H1 (cell line): Measurements from ENCODE around the gene MVD. TPM values are rescaled to one million over a fixed set of nuclear protein-coding genes. Genes with fewer than 3 reads are reported as not detected.

Experiments used
- CTCF ChIA-PET: fragments of 300-600 bp; sonication (Branson Sonifier 250); formaldehyde crosslinking; loops from one replicate; lab custom pipeline; 2021; ENCODE audit not compliant: partially characterized antibody; lab: Charles Lee
- POLR2A ChIA-PET: fragments of 300-600 bp; sonication (Branson Sonifier 250); formaldehyde crosslinking; loops from one replicate; lab custom pipeline; 2021; ENCODE audit warnings: inconsistent platforms; ENCODE audit not compliant: partially characterized antibody; lab: Charles Lee
- DNase-seq, 2 experiments: peaks; one replicate each; pipeline versions ENCODE4 v3.0.0 to v3.0.0-alpha.2; 2010 to 2022; ENCODE audit warnings: low spot score in 2 of 2, low read depth in 1 of 2, mixed read lengths in 1 of 2
- FAIRE-seq: peaks from 2 replicates; lab custom pipeline; 2011; peaks lifted over from hg19 to GRCh38; lab: Jason Lieb, UNC
- H2AFZ ChIP-seq: 2 replicates; pipeline ENCODE4 v1.8.1; 2012; ENCODE audit warnings: low read length, inconsistent platforms
- H2AK5ac ChIP-seq: 2 replicates; pipeline ENCODE4 v1.6.1; 2013; ENCODE audit warnings: low read depth, low read length
- H2BK120ac ChIP-seq: replicated peaks from 2 replicates; pipeline ENCODE3; 2013; ENCODE audit warnings: low read depth, low read length, inconsistent platforms
- H2BK12ac ChIP-seq: 2 replicates; pipeline ENCODE4 v1.6.1; 2013; ENCODE audit warnings: low read depth, low read length
- H2BK15ac ChIP-seq: 2 replicates; pipeline ENCODE4 v1.6.1; 2013; ENCODE audit warnings: low read length
- H2BK20ac ChIP-seq: 2 replicates; pipeline ENCODE4 v1.6.1; 2013; ENCODE audit warnings: low read length
- H2BK5ac ChIP-seq: 2 replicates; pipeline ENCODE4 v1.6.1; 2013; ENCODE audit warnings: low read depth, low read length
- H3K14ac ChIP-seq: 2 replicates; pipeline ENCODE4 v1.6.1; 2013; ENCODE audit warnings: inconsistent platforms; ENCODE audit not compliant: insufficient read length
- H3K18ac ChIP-seq: 2 replicates; pipeline ENCODE4 v1.6.1; 2013; ENCODE audit warnings: low read length; ENCODE audit errors: extremely low read depth
- H3K23ac ChIP-seq: 2 replicates; pipeline ENCODE4 v1.6.1; 2013; ENCODE audit warnings: inconsistent platforms; ENCODE audit not compliant: insufficient read length
- H3K23me2 ChIP-seq: 2 replicates; pipeline ENCODE4 v1.6.1; 2013; ENCODE audit warnings: low read depth, low read length
- H3K27ac ChIP-seq: 2 replicates; pipeline ENCODE4 v1.6.1; 2011; ENCODE audit warnings: low read depth, low read length, inconsistent platforms
- H3K27me3 ChIP-seq, 4 experiments: replicated peaks in 1 of 4; 1 replicate in 1 of 4; 2 replicates in 3 of 4; pipeline versions ENCODE4 v1.6.1 to v1.8.1; 2011 to 2013; ENCODE audit warnings: low read length in 3 of 4, mild to moderate bottlenecking in 3 of 4, inconsistent platforms in 2 of 4, mixed read lengths in 2 of 4, moderate library complexity in 1 of 4; ENCODE audit not compliant: control insufficient read depth in 3 of 4, insufficient read depth in 3 of 4; ENCODE audit errors: extremely low read depth in 1 of 4
- H3K36me3 ChIP-seq, 4 experiments: 2 replicates each; pipeline versions ENCODE4 v1.6.1 to v1.8.1; 2011 to 2013; ENCODE audit warnings: mild to moderate bottlenecking in 4 of 4, low read length in 3 of 4, moderate library complexity in 2 of 4, control low read depth in 1 of 4, inconsistent platforms in 1 of 4; ENCODE audit not compliant: insufficient read depth in 4 of 4, control insufficient read depth in 2 of 4
- H3K4ac ChIP-seq: replicated peaks from 2 replicates; pipeline ENCODE3; 2013; ENCODE audit warnings: low read length, low read depth, mixed read lengths, inconsistent platforms; ENCODE audit not compliant: insufficient read length
- H3K4me1 ChIP-seq, 4 experiments: replicated peaks in 1 of 4; 1 replicate in 1 of 4; 2 replicates in 3 of 4; pipeline versions ENCODE4 v1.6.1 to v1.8.1; 2011 to 2013; ENCODE audit warnings: low read length in 3 of 4, inconsistent platforms in 2 of 4, mixed read lengths in 1 of 4; ENCODE audit not compliant: insufficient read depth in 4 of 4, control insufficient read depth in 3 of 4
- H3K4me2 ChIP-seq, 2 experiments: 2 replicates each; pipeline versions ENCODE4 v1.6.1 to v1.8.1; 2011 to 2013; ENCODE audit warnings: low read depth in 2 of 2, low read length in 2 of 2, control low read depth in 1 of 2, inconsistent platforms in 1 of 2, mild to moderate bottlenecking in 1 of 2; ENCODE audit not compliant: insufficient read depth in 1 of 2
- H3K4me3 ChIP-seq, 4 experiments: fragments of 200-600, 300-600 bp in 1 of 4; sonication (generic), shearing (Covaris generic), sonication (Bioruptor Twin) in 1 of 4; 2 replicates each; pipeline versions ENCODE4 v1.5.1 to v1.8.1; 2011 to 2016; ENCODE audit warnings: low read length in 4 of 4, low read depth in 3 of 4, control low read depth in 2 of 4, inconsistent platforms in 2 of 4, mild to moderate bottlenecking in 2 of 4, mixed read lengths in 1 of 4, moderate library complexity in 1 of 4; ENCODE audit not compliant: insufficient read depth in 2 of 4; ENCODE audit errors: extremely low read depth in 1 of 4
- H3K56ac ChIP-seq: replicated peaks from 2 replicates; pipeline ENCODE3; 2013; ENCODE audit warnings: low read depth, mild to moderate bottlenecking, mixed read lengths, low read length, inconsistent platforms; ENCODE audit not compliant: insufficient read length
- H3K79me1 ChIP-seq: 2 replicates; pipeline ENCODE4 v1.6.1; 2013; ENCODE audit warnings: low read depth, low read length, control low read depth
- H3K79me2 ChIP-seq, 2 experiments: 2 replicates each; pipeline versions ENCODE4 v1.6.1 to v1.8.1; 2012 to 2013; ENCODE audit warnings: low read length in 2 of 2, mild to moderate bottlenecking in 2 of 2, inconsistent platforms in 1 of 2; ENCODE audit not compliant: insufficient read depth in 2 of 2, control insufficient read depth in 1 of 2
- H3K9ac ChIP-seq, 4 experiments: replicated peaks in 1 of 4; 1 replicate in 1 of 4; 2 replicates in 3 of 4; pipeline versions ENCODE4 v1.6.1 to v1.8.1; 2011 to 2013; ENCODE audit warnings: low read depth in 3 of 4, low read length in 3 of 4, control low read depth in 2 of 4, mild to moderate bottlenecking in 2 of 4, moderate library complexity in 2 of 4, inconsistent platforms in 1 of 4; ENCODE audit errors: extremely low read depth in 1 of 4
- H3K9me3 ChIP-seq, 2 experiments: 2 replicates each; pipeline versions ENCODE4 v1.6.1 to v1.8.1; 2012 to 2013; ENCODE audit warnings: mild to moderate bottlenecking in 2 of 2, moderate library complexity in 2 of 2, control low read depth in 1 of 2, inconsistent platforms in 1 of 2, low read depth in 1 of 2, low read length in 1 of 2, mixed read lengths in 1 of 2; ENCODE audit not compliant: insufficient read depth in 2 of 2
- H4K20me1 ChIP-seq, 2 experiments: replicated peaks in 1 of 2; 2 replicates each; pipeline versions ENCODE3 to v1.8.1; 2011 to 2013; ENCODE audit warnings: inconsistent platforms in 2 of 2, low read length in 2 of 2, mild to moderate bottlenecking in 1 of 2; ENCODE audit not compliant: insufficient read depth in 2 of 2, control insufficient read depth in 1 of 2
- H4K5ac ChIP-seq: 2 replicates; pipeline ENCODE4 v1.6.1; 2013; ENCODE audit warnings: low read length, low read depth, mixed read lengths, inconsistent platforms; ENCODE audit not compliant: insufficient read length
- H4K8ac ChIP-seq: 2 replicates; pipeline ENCODE4 v1.8.0; 2013; ENCODE audit warnings: mild to moderate bottlenecking, moderate library complexity, low read length, inconsistent platforms; ENCODE audit not compliant: insufficient read depth; ENCODE audit errors: extremely low read depth
- H4K91ac ChIP-seq: replicated peaks from 2 replicates; pipeline ENCODE3; 2013; ENCODE audit warnings: low read length, mixed read lengths, inconsistent platforms; ENCODE audit not compliant: insufficient read length
- BACH1 ChIP-seq: IDR thresholded peaks from 2 replicates; pipeline ENCODE4 v1.6.1; 2012; ENCODE audit warnings: low read length, improper control_type of control experiment
- CBX8 ChIP-seq: fragments of 300-800, 300-1000 bp; sonication (generic); IDR thresholded peaks from 2 replicates; pipeline ENCODE4 v1.7.1; 2016; ENCODE audit warnings: low read depth, low read length, borderline replicate concordance
- KDM5A ChIP-seq: fragments of 200-600 bp; IDR thresholded peaks from 2 replicates; pipeline ENCODE4 v1.7.1; 2012; ENCODE audit warnings: mild to moderate bottlenecking, low read length, inconsistent platforms, mixed read lengths
- NRF1 ChIP-seq: IDR thresholded peaks from 2 replicates; pipeline ENCODE4 v1.6.1; 2011; ENCODE audit warnings: mild to moderate bottlenecking, low read depth, low read length, improper control_type of control experiment
- RAD21 ChIP-seq, 2 experiments: IDR thresholded peaks in 1 of 2; conservative IDR thresholded peaks in 1 of 2; 2 replicates each; pipeline ENCODE4 v1.6.1; 2011; ENCODE audit warnings: low read depth in 2 of 2, low read length in 2 of 2, improper control_type of control experiment in 1 of 2, inconsistent platforms in 1 of 2, mild to moderate bottlenecking in 1 of 2, moderate library complexity in 1 of 2
- SIRT6 ChIP-seq: IDR thresholded peaks from one replicate; pipeline ENCODE4 v1.7.1; 2012; ENCODE audit warnings: low read length, inconsistent platforms
- TBP ChIP-seq: IDR thresholded peaks from 2 replicates; pipeline ENCODE4 v1.6.1; 2011; ENCODE audit warnings: low read depth, low read length, improper control_type of control experiment
- WGBS, 2 experiments: shearing (Covaris generic) in 1 of 2; methylation state at CpG; one replicate each; pipeline versions ENCODE4 v1.1.6 to v1.1.7; 2013 to 2015; ENCODE audit warnings: low lambda C conversion rate in 2 of 2, mixed read lengths in 2 of 2, inconsistent platforms in 1 of 2, low coverage in 1 of 2, missing lambda C conversion rate in 1 of 2; ENCODE audit not compliant: insufficient replicate concordance in 2 of 2, insufficient coverage in 1 of 2, insufficient read length in 1 of 2; ENCODE audit errors: extremely low coverage in 1 of 2, missing lambda C conversion rate in 1 of 2; 5-methylcytosine and 5-hydroxymethylcytosine counted together
- polyA plus RNA-seq, 7 experiments: library from polyadenylated mRNA; depleted of rRNA in 3 of 7; stranded (reverse) in 5 of 7; unstranded in 2 of 7; fragments of >200 nt in 5 of 7; fragments of 200-250 nt in 2 of 7; gene quantifications; 1 replicate in 5 of 7; 2 replicates in 1 of 7; 4 replicates in 1 of 7; pipeline versions ENCODE4 v1.2.1 to v1.2.3, GENCODE V29; 2011 to 2013; ENCODE audit warnings: missing spikeins in 2 of 7, mixed read lengths in 2 of 7
- total RNA-seq: library from RNA; stranded (reverse); fragmentation: NEBNext Ultra II Directional; extraction: Animal tissue kit (Norgen Biotek cat#: 25700); gene quantifications from 2 replicates; pipeline ENCODE4 v1.2.1, GENCODE V29; 2021

Gene MVD
- total and polyA plus RNA-seq, 2 of the 8 experiments (the other 6 are each of a cell fraction or from before 2014, with no cell fraction given), result 47.2 to 77.3 TPM

GRCh38 chr16:88694221-88695087, 31.6 kb upstream of the MVD start:
- Histone ChIP-seq H4K8ac (peak overlapping the region; percentile 57), H3K27me3 (no peaks in the 10 kb centered on the region), H3K4me3 (no peak overlapping the region), H3K79me2 (no peaks in the 10 kb centered on the region), H3K56ac (no peak overlapping the region), H3K36me3 (peaks cover 0 to 13% (median 4%) of the 10 kb centered on the region in 4 experiments; a peak in 3 of 8 replicates), H2BK5ac (no peak overlapping the region), H3K23ac (no peak overlapping the region), H2BK120ac (no peak overlapping the region), H3K4ac (no peak overlapping the region), H2BK12ac (0 out of 2 replicates have a peak overlapping the region, but pooled peaks have one; percentile 50), H3K4me2 (no peak overlapping the region), H3K23me2 (no peaks in the 10 kb centered on the region), H3K79me1 (0 out of 2 replicates have a peak, but pooled peaks cover under 1% of the 10 kb centered on the region), H3K9ac (no peak overlapping the region), H3K9me3 (no peaks in the 10 kb centered on the region), H3K27ac (no peak overlapping the region), H2BK20ac (no peak overlapping the region), H4K91ac (no peak overlapping the region), H2BK15ac (no peak overlapping the region), H3K4me1 (no peaks in the 10 kb centered on the region), H4K20me1 (peaks cover 0 to 3% of the 10 kb centered on the region in 2 experiments), H3K18ac (no peak overlapping the region), H4K5ac (no peak overlapping the region), H3K14ac (no peak overlapping the region), H2AK5ac (no peak overlapping the region), H2AFZ (no peak overlapping the region)
- no peak for TF ChIP-seq BACH1
- no peak for TF ChIP-seq RAD21 (IDR thresholded peaks at IDR 0.05 in 1 of 2, conservative IDR thresholded peaks at IDR 0.05 in 1 of 2; ENCODE audit: low read depth in 2 of 2, low read length in 2 of 2)
- no peak for TF ChIP-seq SIRT6
- TF ChIP-seq CBX8, result no peak
- TF ChIP-seq TBP, result no peak
- TF ChIP-seq KDM5A, result no peak
- TF ChIP-seq NRF1, result no peak
- ChIA-PET POLR2A (interaction anchor here (1.0 to 1.1 kb wide), 2 partner anchors 9 to 10 kb away, joined by 3 read pairs; no protein-coding TSS in a partner anchor), CTCF (interaction anchor here (0.6 to 6.5 kb wide), 7 partner anchors 8 to 23 kb away, joined by 3 to 37 read pairs (median 5); no protein-coding TSS in a partner anchor)
- DNase-seq (no peak), FAIRE-seq (no peak)
- 94% methylated on average over 26 of the region's 37 CpGs; no CpG with 5 or more reads in 1 of the 2 experiments for WGBS, 2 experiments
